Neural cell (in vitro differentiated cells): ENCODE data around the gene NR5A1.

Source experiments
- EP300 ChIP-seq: fragments of 450-650 bp; conservative IDR thresholded peaks from 2 replicates; pipeline ENCODE4 v1.6.1; 2014; ENCODE audit warnings: antibody characterized with exemption, mild to moderate bottlenecking, moderate library complexity; ENCODE audit not compliant: poor library complexity, severe bottlenecking
- EZH2 ChIP-seq: fragments of 200-600, 300-800 bp; shearing (Covaris generic), sonication (generic); IDR thresholded peaks from 2 replicates; pipeline ENCODE4 v1.6.1; 2014; ENCODE audit warnings: antibody characterized with exemption, low read length, borderline replicate concordance, mild to moderate bottlenecking; ENCODE audit not compliant: insufficient read depth, poor library complexity, severe bottlenecking
- POLR2AphosphoS5 ChIP-seq: IDR thresholded peaks from 2 replicates; pipeline ENCODE4 v1.6.1; 2012
- TAF1 ChIP-seq: IDR thresholded peaks from 2 replicates; pipeline ENCODE4 v1.6.1; 2012; ENCODE audit warnings: low read depth
- TF ChIP-seq, protein P1 (sequence below): fragments of 450-650 bp; IDR thresholded peaks from 2 replicates; pipeline ENCODE4 v1.5.1; 2014; ENCODE audit warnings: antibody characterized with exemption, mild to moderate bottlenecking, moderate library complexity; ENCODE audit not compliant: poor library complexity, severe bottlenecking
- TF ChIP-seq, protein P2 (sequence below): IDR thresholded peaks from 2 replicates; pipeline ENCODE4 v1.6.1; 2012; ENCODE audit warnings: borderline replicate concordance

GRCh38 chr9:124537926-124538325, 30.7 kb upstream of the NR5A1 start:
- TF ChIP-seq, protein P1, sequence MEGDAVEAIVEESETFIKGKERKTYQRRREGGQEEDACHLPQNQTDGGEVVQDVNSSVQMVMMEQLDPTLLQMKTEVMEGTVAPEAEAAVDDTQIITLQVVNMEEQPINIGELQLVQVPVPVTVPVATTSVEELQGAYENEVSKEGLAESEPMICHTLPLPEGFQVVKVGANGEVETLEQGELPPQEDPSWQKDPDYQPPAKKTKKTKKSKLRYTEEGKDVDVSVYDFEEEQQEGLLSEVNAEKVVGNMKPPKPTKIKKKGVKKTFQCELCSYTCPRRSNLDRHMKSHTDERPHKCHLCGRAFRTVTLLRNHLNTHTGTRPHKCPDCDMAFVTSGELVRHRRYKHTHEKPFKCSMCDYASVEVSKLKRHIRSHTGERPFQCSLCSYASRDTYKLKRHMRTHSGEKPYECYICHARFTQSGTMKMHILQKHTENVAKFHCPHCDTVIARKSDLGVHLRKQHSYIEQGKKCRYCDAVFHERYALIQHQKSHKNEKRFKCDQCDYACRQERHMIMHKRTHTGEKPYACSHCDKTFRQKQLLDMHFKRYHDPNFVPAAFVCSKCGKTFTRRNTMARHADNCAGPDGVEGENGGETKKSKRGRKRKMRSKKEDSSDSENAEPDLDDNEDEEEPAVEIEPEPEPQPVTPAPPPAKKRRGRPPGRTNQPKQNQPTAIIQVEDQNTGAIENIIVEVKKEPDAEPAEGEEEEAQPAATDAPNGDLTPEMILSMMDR = no peak
- TF ChIP-seq EZH2 = no peak
- no peak for TF ChIP-seq TAF1
- TF ChIP-seq, protein P2, sequence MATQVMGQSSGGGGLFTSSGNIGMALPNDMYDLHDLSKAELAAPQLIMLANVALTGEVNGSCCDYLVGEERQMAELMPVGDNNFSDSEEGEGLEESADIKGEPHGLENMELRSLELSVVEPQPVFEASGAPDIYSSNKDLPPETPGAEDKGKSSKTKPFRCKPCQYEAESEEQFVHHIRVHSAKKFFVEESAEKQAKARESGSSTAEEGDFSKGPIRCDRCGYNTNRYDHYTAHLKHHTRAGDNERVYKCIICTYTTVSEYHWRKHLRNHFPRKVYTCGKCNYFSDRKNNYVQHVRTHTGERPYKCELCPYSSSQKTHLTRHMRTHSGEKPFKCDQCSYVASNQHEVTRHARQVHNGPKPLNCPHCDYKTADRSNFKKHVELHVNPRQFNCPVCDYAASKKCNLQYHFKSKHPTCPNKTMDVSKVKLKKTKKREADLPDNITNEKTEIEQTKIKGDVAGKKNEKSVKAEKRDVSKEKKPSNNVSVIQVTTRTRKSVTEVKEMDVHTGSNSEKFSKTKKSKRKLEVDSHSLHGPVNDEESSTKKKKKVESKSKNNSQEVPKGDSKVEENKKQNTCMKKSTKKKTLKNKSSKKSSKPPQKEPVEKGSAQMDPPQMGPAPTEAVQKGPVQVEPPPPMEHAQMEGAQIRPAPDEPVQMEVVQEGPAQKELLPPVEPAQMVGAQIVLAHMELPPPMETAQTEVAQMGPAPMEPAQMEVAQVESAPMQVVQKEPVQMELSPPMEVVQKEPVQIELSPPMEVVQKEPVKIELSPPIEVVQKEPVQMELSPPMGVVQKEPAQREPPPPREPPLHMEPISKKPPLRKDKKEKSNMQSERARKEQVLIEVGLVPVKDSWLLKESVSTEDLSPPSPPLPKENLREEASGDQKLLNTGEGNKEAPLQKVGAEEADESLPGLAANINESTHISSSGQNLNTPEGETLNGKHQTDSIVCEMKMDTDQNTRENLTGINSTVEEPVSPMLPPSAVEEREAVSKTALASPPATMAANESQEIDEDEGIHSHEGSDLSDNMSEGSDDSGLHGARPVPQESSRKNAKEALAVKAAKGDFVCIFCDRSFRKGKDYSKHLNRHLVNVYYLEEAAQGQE = no peak
- no peak for TF ChIP-seq POLR2AphosphoS5
- TF ChIP-seq EP300 = no peak
